ENCODE measurements around the gene CNKSR3.
"Not testable (repeated sequence)": the region's sequence is repeated elsewhere in the genome, so short reads cannot be mapped to it uniquely, and the experiment has no call there.

The CNKSR3 gene

GRCh38 chr6:154510144-154510905 lies at the start of gene CNKSR3:
Gene CNKSR3, minus strand, starts transcription at chr6:154510685. Its CDS starts 571 bp downstream, at chr6:154510114.
- DNase-seq (ENCODE audit: low read depth in 2 of 2), result no peak

- no peak for DNase-seq (ENCODE audit: low read depth in 2 of 2)
Observed at GRCh38 chr6:154558984-154559383, 48.5 kb upstream of the CNKSR3 start.

- DNase-seq (ENCODE audit: low read depth in 2 of 2), result no peak
Observed at GRCh38 chr6:154558513-154558912, 48.0 kb upstream of the CNKSR3 start.

GRCh38 chr6:154555073-154555677 lies 44.7 kb upstream of the CNKSR3 start:
- no peak for DNase-seq (ENCODE audit: low read depth in 2 of 2)

GRCh38 chr6:154554491-154554890 lies 44.0 kb upstream of the CNKSR3 start:
- DNase-seq (ENCODE audit: low read depth in 2 of 2), result no peak

- DNase-seq (ENCODE audit: low read depth in 2 of 2), result no peak
Observed at GRCh38 chr6:154550779-154551178, 40.3 kb upstream of the CNKSR3 start.

GRCh38 chr6:154549179-154549578 lies 38.7 kb upstream of the CNKSR3 start:
- DNase-seq (ENCODE audit: low read depth in 2 of 2), result no peak

- DNase-seq (ENCODE audit: low read depth in 2 of 2), result no peak
Observed at GRCh38 chr6:154548130-154548830, 37.8 kb upstream of the CNKSR3 start.

- DNase-seq (ENCODE audit: low read depth in 2 of 2), result no peak
Observed at GRCh38 chr6:154543628-154544027, 33.1 kb upstream of the CNKSR3 start.

- no peak for DNase-seq (ENCODE audit: low read depth in 2 of 2)
Observed at GRCh38 chr6:154542747-154543146, 32.3 kb upstream of the CNKSR3 start.

GRCh38 chr6:154541837-154542236 lies 31.4 kb upstream of the CNKSR3 start:
- DNase-seq (ENCODE audit: low read depth in 2 of 2), result not testable (repeated sequence)

- DNase-seq (ENCODE audit: low read depth in 2 of 2), result no peak
Observed at GRCh38 chr6:154539593-154540269, 29.2 kb upstream of the CNKSR3 start.

- no peak for DNase-seq (ENCODE audit: low read depth in 2 of 2)
Observed at GRCh38 chr6:154538640-154539191, 28.2 kb upstream of the CNKSR3 start.

GRCh38 chr6:154537511-154538325 lies 27.2 kb upstream of the CNKSR3 start:
- no peak for DNase-seq (ENCODE audit: low read depth in 2 of 2)

GRCh38 chr6:154536999-154537398 lies 26.5 kb upstream of the CNKSR3 start:
- DNase-seq (ENCODE audit: low read depth in 2 of 2), result no peak

- DNase-seq (ENCODE audit: low read depth in 2 of 2), result no peak
Observed at GRCh38 chr6:154536255-154536654, 25.8 kb upstream of the CNKSR3 start.

- DNase-seq (ENCODE audit: low read depth in 2 of 2), result no peak
Observed at GRCh38 chr6:154535851-154536250, 25.4 kb upstream of the CNKSR3 start.

- no peak for DNase-seq (ENCODE audit: low read depth in 2 of 2)
Observed at GRCh38 chr6:154535147-154535546, 24.7 kb upstream of the CNKSR3 start.

- no peak for DNase-seq (ENCODE audit: low read depth in 2 of 2)
Observed at GRCh38 chr6:154534531-154534930, 24.0 kb upstream of the CNKSR3 start.

GRCh38 chr6:154532426-154532825 lies 21.9 kb upstream of the CNKSR3 start:
- no peak for DNase-seq (ENCODE audit: low read depth in 2 of 2)

GRCh38 chr6:154529957-154530356 lies 19.5 kb upstream of the CNKSR3 start:
- DNase-seq (ENCODE audit: low read depth in 2 of 2), result no peak
